ENCODE data around the gene SLC29A3. TPM values are rescaled to one million over a fixed set of nuclear protein-coding genes. Genes with fewer than 3 reads are reported as not detected.

The SLC29A3 gene
- total RNA-seq, 1 donor from 2014 or later, result 4.4 TPM

DNA sequence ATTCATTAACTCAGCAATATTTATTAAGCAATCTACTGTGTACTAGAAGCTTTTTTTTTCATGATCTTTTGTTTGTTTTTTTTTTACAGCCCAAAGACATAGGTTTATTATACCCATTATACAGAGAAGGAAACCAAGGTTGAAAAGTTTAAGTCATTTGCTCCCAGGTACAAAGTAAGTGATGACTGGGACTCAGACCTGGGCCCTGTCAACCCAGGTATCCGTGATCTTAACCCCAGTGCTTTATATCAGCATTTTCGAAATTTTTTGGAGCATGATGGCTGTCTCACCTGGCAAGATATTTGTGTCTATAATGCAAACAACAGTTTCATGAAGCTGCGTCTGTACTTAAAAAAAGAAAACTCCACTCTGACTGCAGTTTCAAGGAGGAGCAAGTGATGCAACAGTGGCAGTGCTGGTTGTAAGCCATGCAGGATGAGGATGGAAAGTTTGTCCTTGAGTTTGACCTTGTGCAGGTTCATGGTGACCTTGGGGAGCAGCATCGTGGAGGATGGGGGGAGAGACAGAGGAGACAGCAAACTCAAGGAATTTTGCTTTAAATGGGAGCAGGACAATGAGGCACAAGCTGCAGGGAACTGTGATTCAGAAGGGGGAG is 11.8 kb downstream of the SLC29A3 start:
- Mint-ChIP-seq H3K4me3 (ENCODE audit: unreplicated experiment) (no peak overlapping the region), H3K36me3 (ENCODE audit: unreplicated experiment) (no peaks in the 10 kb centered on the region), H3K27me3 (ENCODE audit: unreplicated experiment) (peaks cover 3% of the 10 kb centered on the region), H3K9me3 (ENCODE audit: unreplicated experiment) (no peaks in the 10 kb centered on the region), H3K27ac (ENCODE audit: unreplicated experiment) (no peak overlapping the region), H3K4me1 (ENCODE audit: unreplicated experiment) (no peaks in the 10 kb centered on the region)
- TF ChIP-seq, protein P1, sequence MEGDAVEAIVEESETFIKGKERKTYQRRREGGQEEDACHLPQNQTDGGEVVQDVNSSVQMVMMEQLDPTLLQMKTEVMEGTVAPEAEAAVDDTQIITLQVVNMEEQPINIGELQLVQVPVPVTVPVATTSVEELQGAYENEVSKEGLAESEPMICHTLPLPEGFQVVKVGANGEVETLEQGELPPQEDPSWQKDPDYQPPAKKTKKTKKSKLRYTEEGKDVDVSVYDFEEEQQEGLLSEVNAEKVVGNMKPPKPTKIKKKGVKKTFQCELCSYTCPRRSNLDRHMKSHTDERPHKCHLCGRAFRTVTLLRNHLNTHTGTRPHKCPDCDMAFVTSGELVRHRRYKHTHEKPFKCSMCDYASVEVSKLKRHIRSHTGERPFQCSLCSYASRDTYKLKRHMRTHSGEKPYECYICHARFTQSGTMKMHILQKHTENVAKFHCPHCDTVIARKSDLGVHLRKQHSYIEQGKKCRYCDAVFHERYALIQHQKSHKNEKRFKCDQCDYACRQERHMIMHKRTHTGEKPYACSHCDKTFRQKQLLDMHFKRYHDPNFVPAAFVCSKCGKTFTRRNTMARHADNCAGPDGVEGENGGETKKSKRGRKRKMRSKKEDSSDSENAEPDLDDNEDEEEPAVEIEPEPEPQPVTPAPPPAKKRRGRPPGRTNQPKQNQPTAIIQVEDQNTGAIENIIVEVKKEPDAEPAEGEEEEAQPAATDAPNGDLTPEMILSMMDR (IDR thresholded peaks at IDR 0.05), result no peak
- no peak for DNase-seq (ENCODE audit: extremely low spot score, unreplicated experiment)

- no peaks in the 10 kb centered on the region for H3K4me1 Mint-ChIP-seq (ENCODE audit: unreplicated experiment)
- no peaks in the 10 kb centered on the region for H3K9me3 Mint-ChIP-seq (ENCODE audit: unreplicated experiment)
- H3K4me3 Mint-ChIP-seq (ENCODE audit: unreplicated experiment), result no peak overlapping the region
- H3K27me3 Mint-ChIP-seq (ENCODE audit: unreplicated experiment), result peaks cover 6% of the 10 kb centered on the region
- DNase-seq (ENCODE audit: extremely low spot score, unreplicated experiment), result no peak
- TF ChIP-seq, protein P1 (IDR thresholded peaks at IDR 0.05), result no peak
- H3K36me3 Mint-ChIP-seq (ENCODE audit: unreplicated experiment), result no peaks in the 10 kb centered on the region
- H3K27ac Mint-ChIP-seq (ENCODE audit: unreplicated experiment), result no peak overlapping the region
These were observed 12.7 kb downstream of the SLC29A3 start for GRCh38 chr10:71331736-71332135.

DNA sequence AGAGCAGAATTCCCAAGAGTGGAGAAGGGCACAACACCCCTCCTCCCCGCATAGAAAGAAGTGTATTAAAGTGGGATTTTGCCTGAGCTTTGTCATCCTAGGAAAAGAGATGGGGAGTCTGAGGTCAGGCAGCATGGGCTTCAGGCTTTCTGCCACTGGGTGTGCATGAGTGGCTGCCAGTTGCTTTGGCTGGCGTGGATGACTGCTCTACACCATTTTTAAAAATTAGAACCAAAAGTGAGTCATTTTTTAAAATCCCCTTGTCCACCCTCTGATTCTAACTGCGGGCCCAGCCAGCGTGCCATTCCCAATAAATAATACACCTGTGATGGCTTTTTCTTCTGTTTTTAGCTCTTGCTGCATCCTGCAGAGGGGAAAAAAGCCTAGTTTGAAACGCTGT is 13.4 kb downstream of the SLC29A3 start:
- TF ChIP-seq, protein P1 (IDR thresholded peaks at IDR 0.05), result no peak
- H3K27me3 Mint-ChIP-seq (ENCODE audit: unreplicated experiment), result peaks cover 6% of the 10 kb centered on the region
- H3K27ac Mint-ChIP-seq (ENCODE audit: unreplicated experiment), result no peak overlapping the region
- no peak overlapping the region for H3K4me3 Mint-ChIP-seq (ENCODE audit: unreplicated experiment)
- DNase-seq (ENCODE audit: extremely low spot score, unreplicated experiment), result no peak
- no peaks in the 10 kb centered on the region for H3K4me1 Mint-ChIP-seq (ENCODE audit: unreplicated experiment)
- no peaks in the 10 kb centered on the region for H3K9me3 Mint-ChIP-seq (ENCODE audit: unreplicated experiment)
- H3K36me3 Mint-ChIP-seq (ENCODE audit: unreplicated experiment), result no peaks in the 10 kb centered on the region

- Mint-ChIP-seq H3K9me3 (ENCODE audit: unreplicated experiment) (no peaks in the 10 kb centered on the region), H3K27ac (ENCODE audit: unreplicated experiment) (no peak overlapping the region), H3K4me1 (ENCODE audit: unreplicated experiment) (no peaks in the 10 kb centered on the region), H3K4me3 (ENCODE audit: unreplicated experiment) (no peak overlapping the region), H3K36me3 (ENCODE audit: unreplicated experiment) (no peaks in the 10 kb centered on the region), H3K27me3 (ENCODE audit: unreplicated experiment) (peaks cover 6% of the 10 kb centered on the region)
- no peak for DNase-seq (ENCODE audit: extremely low spot score, unreplicated experiment)
- TF ChIP-seq, protein P1 (IDR thresholded peaks at IDR 0.05), result no peak
These were observed 14.2 kb downstream of the SLC29A3 start for GRCh38 chr10:71333129-71333887.

GRCh38 chr10:71334221-71334791 is 15.2 kb downstream of the SLC29A3 start:
- no peak for DNase-seq (ENCODE audit: extremely low spot score, unreplicated experiment)
- H3K4me1 Mint-ChIP-seq (ENCODE audit: unreplicated experiment), result no peaks in the 10 kb centered on the region
- H3K4me3 Mint-ChIP-seq (ENCODE audit: unreplicated experiment), result no peak overlapping the region
- TF ChIP-seq, protein P1 (IDR thresholded peaks at IDR 0.05), result no peak
- H3K27me3 Mint-ChIP-seq (ENCODE audit: unreplicated experiment), result peaks cover 6% of the 10 kb centered on the region
- no peaks in the 10 kb centered on the region for H3K36me3 Mint-ChIP-seq (ENCODE audit: unreplicated experiment)
- H3K27ac Mint-ChIP-seq (ENCODE audit: unreplicated experiment), result no peak overlapping the region
- H3K9me3 Mint-ChIP-seq (ENCODE audit: unreplicated experiment), result no peaks in the 10 kb centered on the region
